Body of pancreas (tissue), 4 donors: ENCODE measurements around the gene CD2BP2. TPM values are rescaled to one million over a fixed set of nuclear protein-coding genes. Genes with fewer than 3 reads are reported as not detected.

ENCODE experiments used
- ATAC-seq: fragments of 150-250 bp; one replicate; pipeline ENCODE4 v1.9.1; 2016
- DNase-seq, 4 donors: peaks; one replicate each; pipeline ENCODE4 v3.0.0-alpha.2; 2019
- H3K27ac ChIP-seq, 4 donors: fragments of 200-600 bp; sonication (generic); 1 replicate in 3 of 4; 2 replicates in 1 of 4; pipeline versions ENCODE4 v1.5.1 to v1.6.1; 2016 to 2019; ENCODE audit warnings: mild to moderate bottlenecking in 1 of 4, mixed read lengths in 1 of 4, moderate library complexity in 1 of 4
- H3K27me3 ChIP-seq, 2 donors: fragments of 200-600 bp; sonication (generic); one replicate each; pipeline ENCODE4 v1.6.0; 2016; ENCODE audit warnings: mild to moderate bottlenecking in 1 of 2
- H3K36me3 ChIP-seq, 2 donors: fragments of 200-600 bp; sonication (generic); replicated peaks in 1 of 2; 2 replicates each; pipeline ENCODE4 v1.5.1; 2016; ENCODE audit warnings: low read depth in 2 of 2; ENCODE audit not compliant: insufficient read depth in 1 of 2
- H3K4me1 ChIP-seq: fragments of 200-600 bp; sonication (generic); one replicate; pipeline ENCODE4 v1.6.0; 2016
- H3K4me3 ChIP-seq, 2 donors: fragments of 200-600 bp; sonication (generic); 1 replicate in 1 of 2; 2 replicates in 1 of 2; pipeline ENCODE4 v1.5.1; 2016 to 2019
- H3K9me3 ChIP-seq, 3 donors: fragments of 200-600 bp; sonication (generic); 1 replicate in 2 of 3; 2 replicates in 1 of 3; pipeline ENCODE4 v1.5.1; 2016
- CTCF ChIP-seq, 7 experiments: fragments of 450-650 bp in 4 of 7; fragments of 200-600 bp in 3 of 7; sonication (generic) in 3 of 7; IDR thresholded peaks; one replicate each; pipeline ENCODE4 v1.5.1; 2016 to 2019; ENCODE audit warnings: antibody characterized with exemption in 7 of 7
- POLR2A ChIP-seq, 3 donors: fragments of 450-650 bp; IDR thresholded peaks; one replicate each; pipeline ENCODE4 v1.6.1; 2016; ENCODE audit warnings: antibody characterized with exemption in 3 of 3, mild to moderate bottlenecking in 2 of 3
- WGBS, 2 donors: methylation state at CpG; one replicate each; pipeline ENCODE4 v1.1.5; 2017; 5-methylcytosine and 5-hydroxymethylcytosine counted together
- intact Hi-C: fragments of 100-400 bp; cut with DNase I; formaldehyde crosslinking; loops from one replicate; pipeline ENCODE4 v1.15.1; 2023
- total RNA-seq, 2 donors: library from RNA; depleted of rRNA; stranded (reverse); fragments of >200 nt; gene quantifications; one replicate each; pipeline ENCODE4 v1.1.0, GENCODE V29; 2016

The CD2BP2 gene
- total RNA-seq, 2 donors from 2014 or later: 19.8 to 20.2 TPM

GRCh38 chr16:30378236-30379157, 23.4 kb upstream of the CD2BP2 start:
- Histone ChIP-seq H3K36me3 (no peaks in the 10 kb centered on the region), H3K4me1 (peaks cover 23% of the 10 kb centered on the region), H3K9me3 (no peaks in the 10 kb centered on the region), H3K4me3 (peak overlapping the region; percentile 19 to 23), H3K27ac (peak overlapping the region; percentile 90 to 100 (median 96)), H3K27me3 (no peaks in the 10 kb centered on the region)
- intact Hi-C loops: no loop called here
- 0% methylated on average over 24 to 66 of the region's 67 CpGs for WGBS, 2 donors
- TF ChIP-seq CTCF (IDR thresholded peaks at IDR 0.05) (peak in 4 of 7 experiments; percentile 9 to 36 (median 30)), POLR2A (IDR thresholded peaks at IDR 0.05) (peak; percentile 30 to 62 (median 61))
- DNase-seq (peak; percentile 99), ATAC-seq (peak; percentile 93)

DNA sequence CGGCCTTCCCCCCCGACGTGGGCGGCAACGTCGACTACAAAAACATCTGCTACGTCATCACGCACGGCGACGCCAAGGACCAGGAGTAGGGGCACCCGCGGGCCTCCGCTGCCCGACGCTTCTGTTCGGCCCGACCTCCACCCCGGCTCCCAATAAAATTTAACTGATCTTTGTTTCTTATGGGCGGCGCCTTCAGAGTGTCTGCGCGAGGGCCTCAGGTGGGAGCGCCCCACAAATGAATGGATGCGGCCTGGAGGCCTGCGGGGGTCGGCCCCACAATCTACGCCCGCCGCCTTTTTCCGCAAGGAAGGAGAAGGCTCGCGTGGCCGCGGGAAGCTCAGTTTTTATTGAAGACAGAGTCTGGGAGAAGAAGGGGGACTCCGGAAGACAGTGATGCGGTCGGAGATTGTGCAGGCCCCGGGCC, 22.7 kb upstream of the CD2BP2 start:
- DNase-seq (peak; percentile 83 to 91 (median 86)), ATAC-seq (peak; percentile 49)
- TF ChIP-seq POLR2A (IDR thresholded peaks at IDR 0.05) (peak; percentile 6 to 80 (median 66)), CTCF (IDR thresholded peaks at IDR 0.05) (no peak)
- Histone ChIP-seq H3K4me3 (peak overlapping the region; percentile 15 to 19), H3K4me1 (peaks cover 30% of the 10 kb centered on the region), H3K9me3 (no peaks in the 10 kb centered on the region), H3K27me3 (no peaks in the 10 kb centered on the region), H3K36me3 (no peaks in the 10 kb centered on the region), H3K27ac (peak overlapping the region; percentile 90 to 100 (median 96))
- intact Hi-C loops: no loop called here
- WGBS, 2 donors: 0 to 5% methylated on average over 2 to 39 of the region's 39 CpGs

DNA sequence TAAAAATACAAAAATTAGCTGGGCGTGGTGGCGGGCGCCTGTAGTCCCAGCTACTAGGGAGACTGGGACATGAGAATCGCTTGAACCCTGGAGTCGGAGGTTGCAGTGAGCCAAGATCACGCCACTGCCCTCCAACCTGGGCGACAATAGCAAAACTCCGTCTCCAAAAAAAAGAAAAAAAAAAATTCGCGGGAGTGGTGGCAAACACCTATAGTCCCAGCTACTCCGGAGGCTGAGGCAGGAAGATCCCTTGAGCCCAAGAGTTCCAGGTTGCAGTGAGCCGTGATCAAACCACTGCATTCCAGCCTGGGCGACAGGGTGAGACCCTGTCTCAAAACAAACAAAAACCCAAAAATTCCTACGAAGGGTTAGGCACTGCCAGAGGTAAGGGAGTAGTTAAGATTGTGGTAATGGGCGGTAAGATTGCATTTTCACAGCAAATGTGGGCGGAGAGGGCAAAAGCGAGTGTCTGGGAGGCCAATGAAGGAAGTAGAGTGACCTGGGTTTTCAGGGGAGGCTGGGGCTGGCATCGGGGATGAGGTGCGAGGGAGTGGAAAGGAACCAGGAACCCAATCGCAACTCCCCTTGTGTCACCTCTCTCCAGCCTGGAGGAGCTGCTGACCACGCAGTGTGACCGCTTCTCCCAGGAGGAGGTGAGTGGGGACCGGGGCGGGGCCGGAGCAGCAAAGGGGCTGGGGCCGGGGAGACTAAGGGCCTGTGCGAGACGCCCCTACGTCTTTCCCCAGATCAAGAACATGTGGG, 22.1 kb upstream of the CD2BP2 start:
- DNase-seq: no peak
- Histone ChIP-seq H3K4me3 (no peak overlapping the region), H3K4me1 (peaks cover 35% of the 10 kb centered on the region), H3K36me3 (no peaks in the 10 kb centered on the region), H3K27me3 (no peaks in the 10 kb centered on the region), H3K27ac (peak overlapping the region; percentile 90 to 100 (median 96)), H3K9me3 (no peaks in the 10 kb centered on the region)
- no peak for TF ChIP-seq CTCF (IDR thresholded peaks at IDR 0.05)
- TF ChIP-seq POLR2A (IDR thresholded peaks at IDR 0.05): no peak
- no peak for ATAC-seq
- intact Hi-C loops: no loop called here
- 49 to 71% methylated on average over 23 to 29 of the region's 29 CpGs for WGBS, 2 donors

DNA sequence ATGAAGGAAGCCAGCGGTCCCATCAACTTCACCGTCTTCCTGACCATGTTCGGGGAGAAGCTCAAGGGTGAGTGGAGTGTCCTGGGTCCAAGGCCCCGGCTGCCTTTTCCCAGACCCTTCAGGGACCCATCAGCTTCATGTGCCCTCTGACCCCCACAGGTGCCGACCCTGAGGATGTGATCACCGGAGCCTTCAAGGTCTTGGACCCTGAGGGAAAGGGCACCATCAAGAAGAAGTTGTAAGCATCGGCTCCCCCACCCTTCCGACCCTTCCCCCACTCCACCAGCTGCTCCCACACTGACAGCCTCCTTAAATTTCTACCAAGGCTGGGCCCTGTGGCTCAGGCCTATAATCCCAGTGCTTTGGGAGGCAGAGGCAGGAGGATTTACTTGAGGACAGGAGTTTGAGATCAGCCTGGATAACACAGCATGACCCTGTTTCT, 21.4 kb upstream of the CD2BP2 start:
- TF ChIP-seq POLR2A (IDR thresholded peaks at IDR 0.05) (no peak), CTCF (IDR thresholded peaks at IDR 0.05) (no peak)
- no peaks in the 10 kb centered on the region for H3K27me3 ChIP-seq
- H3K27ac ChIP-seq: peak overlapping the region in 3 of 4 donors; percentile 96 to 100 (median 97)
- peaks cover 42% of the 10 kb centered on the region for H3K4me1 ChIP-seq
- ATAC-seq (no peak), DNase-seq (no peak)
- no peaks in the 10 kb centered on the region for H3K9me3 ChIP-seq
- 92% methylated on average over 2 to 8 of the region's 8 CpGs for WGBS, 2 donors
- intact Hi-C loops: no loop called here
- no peak overlapping the region for H3K4me3 ChIP-seq
- H3K36me3 ChIP-seq: no peaks in the 10 kb centered on the region
